Jurkat, Clone E6-1 (cell line): Measurements from ENCODE around the gene COL6A3.

Experiments
- DNase-seq: peaks from one replicate; pipeline ENCODE4 v3.0.0-alpha.2; 2011; ENCODE audit warnings: low read depth, low spot score
- H3K4me3 ChIP-seq: 2 replicates; pipeline ENCODE4 v1.5.1; 2011; ENCODE audit warnings: mild to moderate bottlenecking, low read length, control low read depth, moderate library complexity

The COL6A3 gene

DNA sequence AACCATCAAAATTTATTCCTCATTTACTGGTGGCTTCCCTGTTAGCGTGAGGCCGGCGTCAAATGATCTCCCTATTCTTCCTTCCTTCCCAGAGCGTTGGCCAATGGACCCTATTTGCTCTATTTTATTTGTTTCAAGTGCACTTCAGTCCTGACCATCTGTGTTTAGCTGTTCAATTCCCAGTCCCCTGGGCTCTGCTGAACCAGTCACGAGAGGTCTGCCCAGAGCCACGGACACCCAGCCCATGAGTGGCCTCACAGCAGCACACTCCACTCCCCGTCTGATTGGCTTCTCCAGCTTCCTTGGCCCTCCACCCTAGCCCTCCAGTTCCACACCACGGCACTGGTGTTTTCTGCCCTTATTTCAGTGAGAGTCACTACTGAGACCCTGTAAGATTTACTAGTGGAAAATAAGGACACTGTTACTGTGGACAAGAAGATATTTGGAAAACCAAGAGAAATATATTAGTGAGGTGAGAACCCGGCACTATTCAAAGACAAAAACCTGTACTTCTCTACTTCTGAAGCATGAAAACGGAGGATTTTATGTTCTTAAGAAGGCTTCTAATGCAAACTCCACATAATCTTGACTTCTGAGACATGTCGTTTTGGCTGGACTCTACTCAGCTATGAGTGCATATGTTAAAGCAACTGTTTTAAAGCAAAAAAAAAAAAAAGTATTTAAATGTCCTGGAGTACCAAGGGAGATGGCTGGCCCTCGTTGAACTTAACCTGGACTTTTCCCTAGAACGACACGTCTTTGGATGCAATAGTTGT lies 86.6 kb downstream of the COL6A3 start:
- no peak for DNase-seq
- no peak overlapping the region for H3K4me3 ChIP-seq

DNA sequence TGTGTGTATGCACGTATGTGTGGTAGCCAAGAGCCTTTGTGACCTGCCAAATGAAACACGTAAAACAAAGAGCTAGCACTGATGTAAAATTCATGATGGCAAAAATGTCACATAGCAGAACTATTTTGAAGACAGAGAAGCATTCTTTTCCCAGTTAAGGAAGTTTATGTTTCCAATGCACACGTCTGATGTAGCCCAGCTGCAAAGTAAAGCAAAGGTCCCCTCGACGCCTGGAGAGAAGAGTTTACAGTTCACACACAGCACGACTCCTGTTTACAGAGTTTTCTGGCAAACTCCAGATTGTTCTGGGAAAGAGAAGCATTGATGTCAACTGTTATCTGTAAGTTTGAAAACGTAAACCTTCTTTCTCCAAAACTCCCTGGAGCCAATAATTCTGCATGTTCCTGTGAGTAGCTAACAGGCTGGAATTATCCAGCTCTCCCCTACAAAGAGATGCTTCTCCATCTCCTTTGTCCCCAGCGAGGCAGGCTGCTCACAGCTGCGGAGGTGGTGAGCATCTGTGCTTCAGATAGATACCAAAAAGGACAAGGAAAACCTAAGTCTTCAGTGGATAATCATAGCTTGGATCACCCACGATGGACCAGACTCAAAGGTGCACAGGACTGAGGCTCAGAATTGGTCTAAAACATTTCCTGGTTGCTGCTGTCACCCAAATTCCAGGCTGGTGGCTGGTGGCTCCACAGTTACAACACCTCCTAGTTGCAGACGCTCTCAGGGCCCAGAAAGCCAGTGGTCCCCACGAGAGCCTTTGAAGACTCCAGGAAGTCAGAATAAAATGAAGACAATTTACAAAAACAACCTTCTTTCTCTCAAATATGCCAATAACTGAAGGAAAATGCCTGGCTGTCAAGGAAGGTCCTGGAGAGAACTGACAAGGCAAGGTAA lies 87.4 kb downstream of the COL6A3 start:
- no peak overlapping the region for H3K4me3 ChIP-seq
- no peak for DNase-seq

DNA sequence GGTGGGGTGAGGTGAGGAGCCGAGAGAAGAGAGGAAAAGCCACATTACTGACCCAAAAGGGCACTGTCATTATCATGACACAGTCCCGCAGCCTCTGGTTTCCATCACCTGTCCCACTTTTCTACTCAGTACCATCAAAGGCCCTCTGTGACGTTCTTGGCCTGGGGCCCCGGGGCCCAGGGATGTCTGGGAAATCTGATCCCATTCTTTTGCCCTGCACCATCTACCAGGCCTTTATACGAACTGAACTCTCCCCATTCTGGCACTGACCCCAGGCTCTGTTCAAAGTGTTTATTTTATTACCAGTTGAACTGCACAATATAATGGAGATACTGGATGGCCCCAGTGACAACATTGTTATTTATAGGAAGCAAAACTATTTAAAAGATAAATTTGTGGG lies 89.1 kb downstream of the COL6A3 start:
- no peak for DNase-seq

DNA sequence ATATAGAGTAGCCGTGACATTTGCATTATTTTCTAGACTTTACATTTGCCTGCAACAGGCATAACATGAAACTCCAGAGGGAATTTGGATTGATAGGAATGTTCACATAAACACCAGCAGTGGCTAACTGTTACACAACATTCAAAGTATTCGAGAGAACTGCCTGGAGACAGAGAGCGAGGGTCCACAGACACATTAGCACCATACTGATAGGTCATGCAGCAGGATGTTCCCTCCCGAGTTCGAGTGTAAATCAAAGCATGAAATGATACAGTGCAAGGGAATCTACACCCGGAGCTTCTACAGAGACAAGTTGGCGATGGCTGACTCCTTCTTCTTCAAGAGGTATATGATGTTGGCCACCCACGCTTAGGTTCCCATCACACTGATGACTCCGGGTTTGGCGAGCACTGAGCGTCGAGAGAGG lies 89.5 kb downstream of the COL6A3 start:
- DNase-seq: no peak

More for the DNA sequence above, 89.1 kb downstream of the COL6A3 start:
- no peak overlapping the region for H3K4me3 ChIP-seq

DNA sequence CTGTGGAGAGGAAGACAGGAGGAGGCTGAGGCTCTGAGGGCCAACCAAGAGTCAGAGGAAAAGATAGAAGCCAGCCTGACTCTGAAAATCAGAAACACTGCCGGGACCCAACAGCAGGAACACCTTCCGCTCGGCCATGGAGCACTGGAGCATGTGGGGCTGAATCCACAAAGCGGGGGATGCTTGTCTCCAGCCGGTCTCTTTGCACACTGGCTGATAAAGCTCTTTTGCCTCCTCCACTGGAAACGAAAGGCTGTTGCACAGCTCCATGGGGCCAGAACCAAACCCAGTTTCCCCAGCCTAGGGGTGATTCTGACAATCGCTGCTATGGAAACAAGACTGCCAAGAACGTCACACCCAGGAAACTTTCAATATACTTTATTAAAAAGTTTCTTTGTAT lies 90.3 kb downstream of the COL6A3 start:
- H3K4me3 ChIP-seq: no peak overlapping the region
- no peak for DNase-seq

More for the DNA sequence above, 89.5 kb downstream of the COL6A3 start:
- no peak overlapping the region for H3K4me3 ChIP-seq

DNA sequence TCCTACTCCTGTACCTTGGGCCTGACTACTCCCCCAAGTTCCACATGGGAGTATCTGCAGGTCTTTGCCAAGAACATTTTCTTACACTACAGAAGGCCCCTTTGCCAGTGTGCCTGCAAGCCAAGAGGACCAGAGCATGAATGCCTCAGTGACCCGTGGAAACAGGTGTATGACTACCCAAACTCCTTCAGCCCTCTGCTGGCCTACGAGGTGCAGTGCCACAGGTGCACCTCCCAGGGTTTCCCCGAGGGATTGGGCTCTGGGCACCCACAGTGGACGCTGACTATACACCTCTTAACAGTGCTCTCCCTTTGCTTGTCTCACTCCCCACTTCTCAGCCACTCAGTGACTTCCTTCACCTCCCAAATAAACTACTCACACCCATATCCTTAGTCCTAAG lies 91.4 kb downstream of the COL6A3 start:
- no peak for DNase-seq
- no peak overlapping the region for H3K4me3 ChIP-seq

DNA sequence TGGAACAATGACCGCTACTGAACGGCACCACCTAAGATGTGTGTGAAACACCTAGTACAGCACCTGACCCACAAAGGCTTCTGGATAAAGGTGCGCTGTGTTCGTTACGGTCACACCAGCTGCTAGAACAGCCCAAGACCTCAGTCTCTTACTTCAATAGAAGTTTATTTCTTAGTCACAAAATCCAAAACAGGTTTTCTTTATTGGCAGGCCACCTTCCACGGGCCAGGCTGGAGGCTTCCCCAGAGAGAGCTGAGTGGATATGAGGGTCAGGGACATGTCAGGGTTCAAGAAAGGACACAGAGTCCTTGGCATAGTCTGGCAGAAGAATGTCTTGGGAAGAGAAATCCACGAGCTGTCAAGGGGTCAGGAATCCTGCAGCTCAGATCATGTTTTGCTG lies 92.2 kb downstream of the COL6A3 start:
- no peak overlapping the region for H3K4me3 ChIP-seq
- DNase-seq: no peak

DNA sequence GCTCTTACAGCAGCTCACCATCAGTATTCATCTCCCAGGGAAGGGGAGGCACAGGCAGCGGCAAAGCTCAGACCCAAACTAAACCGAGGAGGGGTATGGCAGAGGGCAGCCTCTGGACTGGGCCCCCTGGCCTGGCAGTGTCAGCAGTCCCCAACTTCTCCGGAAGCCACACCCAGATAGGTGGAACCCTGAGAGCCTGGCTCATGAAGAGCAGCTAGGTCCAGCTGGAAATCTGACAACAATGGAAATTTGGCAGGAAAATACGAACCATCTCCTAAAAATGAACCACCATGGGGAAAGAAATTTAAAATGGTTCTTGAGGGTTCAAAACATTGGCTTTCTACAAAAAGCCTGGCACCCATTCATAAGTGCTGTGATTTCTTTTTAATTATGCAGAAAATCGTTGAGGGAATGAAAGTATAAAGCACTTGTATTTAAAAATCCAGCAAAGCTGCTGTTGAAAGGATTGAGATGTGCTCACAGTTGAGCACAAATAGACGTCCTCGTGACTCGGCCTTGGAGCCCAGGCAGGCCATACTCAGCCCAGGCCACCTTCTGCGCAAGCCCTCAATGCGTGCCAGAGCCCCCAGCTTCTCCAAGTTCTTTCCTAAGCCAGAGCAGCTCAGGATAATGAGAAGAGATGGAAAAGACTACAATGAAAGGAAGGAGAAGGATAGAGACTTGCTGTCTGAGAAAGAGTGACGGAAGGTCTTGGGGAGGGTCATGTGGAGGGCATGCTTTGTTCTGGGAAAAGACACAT lies 93.0 kb downstream of the COL6A3 start:
- H3K4me3 ChIP-seq: no peak overlapping the region
- DNase-seq: no peak

DNA sequence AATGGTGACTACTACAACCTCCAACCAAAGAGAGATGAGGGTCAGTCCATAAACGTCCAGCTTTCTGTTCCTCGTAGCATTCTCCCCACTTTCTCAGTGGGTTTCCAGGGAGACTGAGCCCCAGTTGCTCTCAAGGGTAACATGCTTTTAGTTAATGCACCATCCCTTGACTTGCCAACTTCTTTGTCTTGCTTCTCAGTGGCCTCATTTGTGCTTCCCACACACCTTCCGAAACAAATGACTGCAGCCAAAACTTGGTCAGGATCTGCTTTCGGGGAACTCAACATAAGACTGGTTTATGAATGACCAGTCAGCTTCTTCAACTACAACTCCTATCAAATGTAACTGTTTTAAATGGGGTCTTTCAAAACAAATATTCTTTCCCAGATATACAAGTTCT lies 94.1 kb downstream of the COL6A3 start:
- no peak overlapping the region for H3K4me3 ChIP-seq
- no peak for DNase-seq

DNA sequence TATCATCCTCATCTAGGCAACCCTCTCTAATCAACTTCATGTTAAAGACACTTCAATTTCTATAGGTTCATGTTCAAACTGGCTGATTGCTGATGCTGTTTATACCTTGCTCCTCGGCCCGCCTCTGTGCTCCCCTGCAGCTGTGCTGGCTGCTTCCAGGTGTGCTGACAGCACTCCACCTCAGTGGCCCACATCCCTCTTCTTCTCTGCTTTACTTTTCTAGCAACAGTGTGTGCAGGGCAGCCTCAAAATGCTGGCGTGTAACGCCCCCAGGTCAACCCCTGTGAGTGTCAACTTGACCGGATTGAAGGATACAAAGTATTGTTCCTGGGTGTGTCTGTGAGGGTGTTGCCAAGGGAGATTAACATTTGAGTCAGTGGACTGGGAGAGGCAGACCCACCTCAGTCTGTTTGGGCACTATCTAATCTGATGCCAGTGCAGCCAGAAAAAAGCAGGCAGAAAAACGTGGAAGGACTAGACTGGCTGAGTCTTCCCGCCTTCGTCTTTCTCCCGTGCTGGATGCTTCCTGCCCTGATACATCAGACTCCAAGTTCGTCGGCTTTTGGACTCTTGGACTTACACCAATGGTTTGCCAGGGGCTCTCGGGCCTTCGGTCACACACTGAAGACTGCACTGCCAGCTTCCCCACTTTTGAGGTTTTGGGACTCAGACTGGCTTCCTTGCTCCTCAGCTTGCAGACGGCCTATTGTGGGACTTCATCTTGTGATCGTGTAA lies 94.7 kb downstream of the COL6A3 start:
- no peak for DNase-seq
- no peak overlapping the region for H3K4me3 ChIP-seq

DNA sequence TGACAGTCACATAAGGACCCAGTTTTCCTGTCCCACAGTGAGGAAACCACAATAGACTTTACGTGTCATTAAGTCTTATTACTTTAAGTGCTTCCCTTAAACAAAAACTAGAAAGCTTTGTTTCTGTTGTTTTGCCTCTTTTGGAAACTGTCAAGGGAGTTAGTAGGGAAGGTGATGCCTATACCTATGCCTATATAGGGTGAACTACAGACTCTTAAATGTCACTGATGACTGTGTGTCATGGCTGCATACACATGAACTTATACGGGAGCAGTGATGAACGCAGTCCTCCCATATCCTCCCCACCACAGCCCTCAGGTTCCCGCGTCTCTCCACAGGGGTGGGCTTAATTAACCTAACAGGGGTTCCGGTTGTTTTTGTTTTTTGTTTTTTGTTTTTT lies 97.6 kb downstream of the COL6A3 start:
- H3K4me3 ChIP-seq: no peak overlapping the region
- DNase-seq: no peak

DNA sequence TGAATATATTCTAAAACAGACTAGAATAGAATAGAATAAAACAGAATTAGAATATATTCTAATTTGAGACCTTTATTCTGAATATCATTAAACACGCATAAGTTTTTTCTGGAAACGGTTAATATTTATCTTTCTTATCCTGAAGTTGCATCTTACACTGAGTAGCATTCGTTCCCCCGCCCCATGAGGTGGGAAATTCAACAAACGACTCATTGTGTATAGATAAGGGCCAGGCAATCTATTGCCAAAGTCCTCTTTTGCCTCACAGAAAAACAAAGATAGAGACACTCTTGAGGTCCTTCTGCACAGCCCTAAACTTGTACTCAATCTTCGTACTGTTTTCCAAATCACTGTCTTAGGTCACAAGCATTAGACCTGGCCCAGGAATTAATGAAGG lies 98.1 kb downstream of the COL6A3 start:
- no peak overlapping the region for H3K4me3 ChIP-seq
- no peak for DNase-seq

DNA sequence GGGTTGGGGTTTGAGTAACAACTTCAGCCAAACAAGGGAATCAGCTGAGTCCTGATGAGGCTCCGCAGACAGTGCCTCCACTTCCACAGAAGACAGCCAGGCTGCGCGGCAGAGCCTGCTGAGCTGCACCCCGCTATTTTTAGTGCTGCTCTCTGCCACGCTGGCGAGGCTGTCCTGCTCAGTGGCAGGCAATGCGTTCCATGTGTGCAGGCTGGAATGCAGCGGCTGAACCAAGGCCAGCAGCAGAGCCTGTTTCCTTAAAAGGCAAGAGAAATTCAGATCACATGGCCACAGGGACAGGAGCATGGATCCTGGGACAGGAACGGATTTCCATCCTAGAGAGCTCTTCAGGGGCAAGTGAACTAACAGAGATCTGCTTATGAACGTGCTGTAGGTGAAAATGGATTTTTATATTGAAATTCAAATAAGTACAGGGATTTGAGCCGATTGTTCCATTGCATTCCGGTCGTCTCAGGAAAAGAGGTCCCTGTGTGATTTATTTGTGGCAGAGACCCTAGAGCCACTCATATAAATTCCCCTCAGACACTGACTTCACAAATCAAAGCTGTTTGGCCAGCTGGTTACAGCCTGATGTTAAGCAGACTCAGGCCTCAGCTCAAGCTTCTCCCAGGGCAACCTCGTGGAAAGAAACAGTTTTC lies 98.7 kb downstream of the COL6A3 start:
- DNase-seq: no peak
- no peak overlapping the region for H3K4me3 ChIP-seq

DNA sequence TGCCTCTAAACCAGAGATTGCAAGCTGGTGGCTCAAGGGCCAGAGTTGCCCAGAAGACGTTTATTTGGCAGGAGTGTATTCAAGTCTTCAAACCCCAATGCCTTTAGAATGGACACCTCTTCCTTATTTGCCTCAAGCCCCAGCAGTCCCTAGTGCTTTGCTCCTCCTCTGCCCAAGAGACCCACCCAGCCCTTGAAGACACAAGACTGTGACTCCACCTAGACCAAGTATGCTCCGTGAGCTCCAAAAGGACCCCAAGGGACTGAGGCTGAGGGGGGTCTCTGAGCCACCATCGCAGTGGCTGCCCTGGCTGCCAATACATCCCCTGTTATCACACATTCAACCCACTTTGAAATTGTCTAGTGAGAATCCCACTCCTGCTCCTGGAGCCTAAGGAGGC lies 99.3 kb downstream of the COL6A3 start:
- H3K4me3 ChIP-seq: no peak overlapping the region
- no peak for DNase-seq

DNA sequence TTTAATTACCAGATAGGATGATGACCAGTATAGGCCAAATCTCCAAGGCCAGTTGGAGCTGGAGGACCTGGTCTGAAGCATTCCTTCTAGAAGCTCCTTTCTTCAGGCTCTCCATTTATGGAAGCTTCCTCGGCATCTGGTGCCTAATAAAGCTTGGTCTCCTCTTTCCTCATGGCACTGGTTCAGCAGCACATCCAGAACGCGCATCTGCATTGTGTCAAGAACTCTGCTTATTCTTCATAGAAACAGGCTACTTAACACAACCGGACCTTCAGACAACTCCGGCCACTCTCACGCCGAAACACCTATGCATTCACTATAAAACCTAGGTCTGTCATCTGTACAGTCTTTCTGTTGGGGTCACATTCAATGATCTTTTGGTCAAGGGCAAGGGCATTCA lies 99.8 kb downstream of the COL6A3 start:
- no peak for DNase-seq
- H3K4me3 ChIP-seq: no peak overlapping the region

DNA sequence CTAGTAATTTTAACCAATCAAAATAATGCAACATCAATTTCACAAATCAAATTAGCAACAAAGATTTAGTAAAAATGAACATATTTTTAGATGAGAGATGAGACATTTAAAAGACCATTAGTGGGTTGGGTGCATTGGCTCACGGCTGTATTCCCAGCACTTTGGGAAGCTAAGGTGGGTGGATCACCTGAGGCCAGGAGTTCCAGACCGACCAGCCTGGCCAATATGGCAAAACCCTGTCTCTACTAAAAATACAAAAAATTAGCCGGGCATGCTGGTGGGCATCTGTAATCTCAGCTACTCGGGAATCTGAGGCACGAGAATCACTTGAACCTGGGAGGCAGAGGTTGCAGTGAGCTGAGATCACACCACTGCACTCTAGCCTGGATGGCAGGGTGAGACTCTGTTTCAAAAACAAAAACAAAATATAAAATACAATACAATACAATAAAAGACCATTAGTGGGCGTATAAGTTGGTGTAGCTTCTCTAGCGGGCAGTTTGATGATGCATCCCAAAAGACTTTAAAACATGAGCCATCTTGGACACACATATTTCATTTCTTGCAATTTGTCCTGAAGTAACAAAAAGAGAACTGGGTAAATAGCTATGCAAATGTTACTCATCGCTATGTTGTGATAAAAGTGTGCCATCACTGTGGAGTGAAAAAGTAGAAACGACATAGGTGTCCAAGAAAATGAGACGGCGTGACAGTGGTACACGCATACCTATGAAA lies 101.8 kb downstream of the COL6A3 start:
- DNase-seq: no peak
- H3K4me3 ChIP-seq: no peak overlapping the region

DNA sequence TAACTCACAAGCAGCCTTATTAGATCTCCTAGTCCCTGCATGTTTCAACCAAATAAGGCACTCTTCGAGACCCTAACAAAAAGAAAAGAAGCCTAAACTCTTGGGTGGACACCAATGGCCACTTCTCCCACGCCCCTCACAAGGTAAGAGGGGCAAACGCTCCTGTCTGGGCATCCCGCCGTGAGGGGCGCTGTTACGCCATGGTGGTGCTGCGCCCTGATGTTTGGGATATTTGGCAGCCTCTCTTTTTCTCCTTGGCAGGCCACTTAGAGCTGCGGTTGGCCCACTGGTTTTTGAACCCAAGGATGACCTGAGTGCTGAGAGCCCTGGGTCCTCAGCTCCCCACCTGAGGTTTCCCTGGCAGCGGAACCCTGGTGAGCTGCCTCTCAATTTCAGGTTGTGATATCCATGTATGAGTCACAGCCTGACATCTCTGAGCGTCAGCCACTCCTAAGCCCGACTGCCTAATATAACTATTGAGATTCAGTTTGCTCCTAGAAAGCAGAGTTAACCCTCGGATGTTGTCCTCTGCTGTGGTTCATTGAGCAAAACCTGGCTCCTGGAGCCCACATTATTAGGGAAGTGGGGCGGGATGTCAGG lies 103.3 kb downstream of the COL6A3 start:
- no peak overlapping the region for H3K4me3 ChIP-seq
- no peak for DNase-seq

DNA sequence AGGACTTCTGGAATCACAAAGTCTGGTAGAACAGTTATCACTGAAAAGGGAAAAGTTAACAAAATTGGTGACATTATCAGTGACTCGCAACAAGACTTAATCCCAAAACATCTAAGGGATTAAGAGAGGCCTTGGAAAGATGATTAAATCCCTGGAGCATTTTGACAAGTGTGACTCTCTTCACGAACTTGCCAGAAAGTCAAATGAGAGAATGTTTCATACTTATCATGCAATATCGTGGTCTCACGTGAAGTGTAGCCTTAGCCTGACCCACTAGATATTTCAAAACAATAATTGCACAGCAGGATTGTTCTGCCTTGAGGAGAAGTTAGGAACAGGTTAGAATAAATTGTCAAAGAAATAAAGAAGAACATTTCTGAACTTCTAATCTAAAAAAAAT lies 104.5 kb downstream of the COL6A3 start:
- DNase-seq: no peak
- no peak overlapping the region for H3K4me3 ChIP-seq
